ENCODE data around the gene PDE4D.

- no peak for TF ChIP-seq CTCF (optimal IDR thresholded peaks at IDR 0.05 in 1 of 3, IDR thresholded peaks at IDR 0.05 in 1 of 3, conservative IDR thresholded peaks at IDR 0.05 in 1 of 3; ENCODE audit: extremely low read depth in 1 of 3, insufficient read depth in 2 of 3, low read length in 3 of 3)
- no peak for TF ChIP-seq EZH2 (IDR thresholded peaks at IDR 0.05; ENCODE audit: low read length)
These were observed 825.4 kb downstream of the PDE4D start for GRCh38 chr5:59067956-59068656.
